Heart left ventricle (tissue), 16 donors: ENCODE measurements around the gene CD36. TPM values are rescaled to one million over a fixed set of nuclear protein-coding genes. Genes with fewer than 3 reads are reported as not detected.

ENCODE experiments used
- ATAC-seq, 4 donors: fragments of 200-7000 bp; cut with Tn5 transposase; one replicate each; pipeline ENCODE4 v1.9.1; 2020 to 2022; ENCODE audit warnings: moderate library complexity in 4 of 4, mild to moderate bottlenecking in 3 of 4, moderate number of reproducible peaks in 1 of 4
- DNase-seq, 5 donors: peaks; one replicate each; pipeline ENCODE4 v3.0.0-alpha.2; 2020
- H3K27ac ChIP-seq, 12 donors: fragments of 200-600 bp; sonication (generic) in 4 of 12; one replicate each; pipeline versions ENCODE4 v1.5.0 to v1.8.0; 2016 to 2022; ENCODE audit warnings: mild to moderate bottlenecking in 2 of 12
- H3K27me3 ChIP-seq, 9 donors: fragments of 200-600 bp; sonication (generic) in 2 of 9; one replicate each; pipeline versions ENCODE4 v1.5.1 to v1.8.0; 2016 to 2022; ENCODE audit warnings: mild to moderate bottlenecking in 3 of 9
- H3K36me3 ChIP-seq, 9 donors: fragments of 200-600 bp; sonication (generic) in 2 of 9; one replicate each; pipeline versions ENCODE4 v1.5.0 to v1.8.0; 2018 to 2022; ENCODE audit warnings: mild to moderate bottlenecking in 2 of 9
- H3K4me1 ChIP-seq, 12 donors: fragments of 200-600 bp; sonication (generic) in 4 of 12; one replicate each; pipeline versions ENCODE4 v1.5.0 to v1.8.0; 2016 to 2022; ENCODE audit warnings: mild to moderate bottlenecking in 3 of 12
- H3K4me3 ChIP-seq, 12 donors: fragments of 200-600 bp; sonication (generic) in 4 of 12; one replicate each; pipeline versions ENCODE4 v1.5.0 to v1.8.0; 2017 to 2022; ENCODE audit warnings: mild to moderate bottlenecking in 9 of 12, moderate library complexity in 4 of 12
- H3K9me3 ChIP-seq, 12 donors: fragments of 200-600 bp; sonication (generic) in 4 of 12; one replicate each; pipeline versions ENCODE4 v1.5.0 to v1.8.0; 2016 to 2022; ENCODE audit warnings: mild to moderate bottlenecking in 1 of 12
- CTCF ChIP-seq, 12 donors: fragments of 200-600 bp; sonication (generic) in 4 of 12; IDR thresholded peaks; one replicate each; pipeline versions ENCODE4 v1.5.0 to v1.8.0; 2018 to 2022; ENCODE audit warnings: antibody characterized with exemption in 12 of 12, mild to moderate bottlenecking in 5 of 12
- POLR2A ChIP-seq, 2 donors: fragments of 450-650 bp; IDR thresholded peaks; one replicate each; pipeline ENCODE4 v1.6.1; 2017; ENCODE audit warnings: antibody characterized with exemption in 2 of 2, mild to moderate bottlenecking in 2 of 2, moderate library complexity in 2 of 2
- WGBS, 4 donors: extraction: QIAGEN DNeasy Blood & Tissue Kit in 2 of 4; methylation state at CpG; one replicate each; pipeline versions ENCODE4 v1.1.5 to v1.1.7; 2013 to 2018; 5-methylcytosine and 5-hydroxymethylcytosine counted together
- intact Hi-C, 10 donors: fragments of 100-400 bp; cut with DNase I; formaldehyde crosslinking; loops; one replicate each; pipeline versions ENCODE4 v1.11.1 to v1.14.2; 2022
- polyA plus RNA-seq, 2 donors: library from polyadenylated mRNA; stranded (reverse); fragments of 200-250 nt; gene quantifications; one replicate each; pipeline ENCODE4 v1.2.3, GENCODE V29; 2013
- total RNA-seq, 9 donors: library from RNA; depleted of rRNA in 2 of 9; stranded (reverse); fragments of >200 nt in 2 of 9; fragmentation: NEBNext Ultra II Directional in 3 of 9; extraction: Animal tissue kit (Norgen Biotek cat#: 25700) in 3 of 9; gene quantifications; one replicate each; pipeline versions ENCODE4 v1.1.0 to v1.2.4, GENCODE V29; 2016 to 2023
- donor health status: ischemic (EF 13 %, LVEDD 7.1; RV severe dilation, severe dysfunction).
- donor health status: healthy with polysubstance abuse.
- donor health status: DM: no; HTN: yes; CAD: no.
- donor health status: DM: no; HTN: no; CAD: no.
- donor health status: ischemic (EF 25% LVEDD 6.9; RV normal size, moderate dysfunction).
- donor health status: ischemic (EF 25% LVEDD 5.7; RV mildly dilated, moderate dysfunction).
- donor health status: healthy.
- donor health status: DM: yes; HTN: yes; CAD: no.
- donor health status: ischemic (EF 35%, LVEDD 5.7; RV mildly dilated, moderate dysfunction).
- donor health status: nonischemic (EF 11% LVEDD 7.7; RV severe dilation, severe dysfunction).
- donor health status: DM: yes; HTN: yes; CAD: no.
- donor health status: PGD.
- donor health status: ischemic (EF 29% LVEDD 5.4; RV normal size, mild dysfunction).
- donor health status: nonischemic (EF 23%, LVEDD 6.1; RV moderate dilation, normal function).

CD36 gene
- total and polyA plus RNA-seq, 11 donors, result 289 to 1,960 (median 1,087) TPM

GRCh38 chr7:80637454-80637853 lies 988 bp upstream of the CD36 start:
- DNase-seq (peak in 1 of 5 donors; percentile 23), ATAC-seq (peak; percentile 64 to 74 (median 64))
- H3K36me3 ChIP-seq, result no peaks in the 10 kb centered on the region
- intact Hi-C loops, result loop anchor here in 5 of 10 donors (5.0 kb wide), 3 partner anchors 35 to 90 kb away; no protein-coding TSS in a partner anchor
- no peaks in the 10 kb centered on the region for H3K9me3 ChIP-seq
- H3K27me3 ChIP-seq, result no peaks in the 10 kb centered on the region
- peak overlapping the region; percentile 64 to 87 (median 84) for H3K27ac ChIP-seq
- TF ChIP-seq CTCF (IDR thresholded peaks at IDR 0.05), result no peak
- TF ChIP-seq POLR2A (IDR thresholded peaks at IDR 0.05), result no peak
- 11 to 19% (median 14%) methylated on average over 2 of the region's 2 CpGs for WGBS, 4 donors
- peak overlapping the region in 9 of 12 donors; percentile 48 to 67 (median 57) for H3K4me3 ChIP-seq
- peaks cover 0 to 71% (median 37%) of the 10 kb centered on the region in 12 donors for H3K4me1 ChIP-seq

- Histone ChIP-seq H3K36me3 (no peaks in the 10 kb centered on the region), H3K4me1 (peaks cover 0 to 70% (median 27%) of the 10 kb centered on the region in 12 donors), H3K4me3 (peak overlapping the region; percentile 28 to 67 (median 54)), H3K27ac (peak overlapping the region; percentile 64 to 87 (median 84)), H3K27me3 (no peaks in the 10 kb centered on the region), H3K9me3 (no peaks in the 10 kb centered on the region)
- no peak for TF ChIP-seq CTCF (IDR thresholded peaks at IDR 0.05)
- TF ChIP-seq POLR2A (IDR thresholded peaks at IDR 0.05), result no peak
- intact Hi-C loops, result loop anchor here in 6 of 10 donors (2.0 to 5.0 kb wide), 4 partner anchors 36 to 92 kb away; no protein-coding TSS in a partner anchor
- ATAC-seq, result no peak
- DNase-seq, result no peak
These were observed 569 bp downstream of the CD36 start for GRCh38 chr7:80639011-80639410.

GRCh38 chr7:80640846-80641245 lies 2.4 kb downstream of the CD36 start:
- peak overlapping the region; percentile 28 to 67 (median 54) for H3K4me3 ChIP-seq
- intact Hi-C loops, result loop anchor here in 4 of 10 donors (5.0 to 10.0 kb wide), 5 partner anchors 46 to 166 kb away; no protein-coding TSS in a partner anchor
- DNase-seq, result no peak

GRCh38 chr7:80641548-80641947 lies 3.1 kb downstream of the CD36 start:
- Histone ChIP-seq H3K9me3 (no peaks in the 10 kb centered on the region), H3K27ac (peak overlapping the region; percentile 64 to 87 (median 84)), H3K4me3 (peak overlapping the region; percentile 28 to 67 (median 54)), H3K27me3 (no peaks in the 10 kb centered on the region), H3K4me1 (peaks cover 0 to 61% (median 23%) of the 10 kb centered on the region in 12 donors), H3K36me3 (peaks cover 0 to 8% (median 0%) of the 10 kb centered on the region in 9 donors)
- DNase-seq, result no peak
- peak; percentile 23 to 64 (median 46) for ATAC-seq
- intact Hi-C loops, result loop anchor here in 4 of 10 donors (5.0 to 10.0 kb wide), 5 partner anchors 47 to 167 kb away; no protein-coding TSS in a partner anchor
- TF ChIP-seq CTCF (IDR thresholded peaks at IDR 0.05) (no peak), POLR2A (IDR thresholded peaks at IDR 0.05) (peak in 1 of 2 donors; percentile 43)

More at GRCh38 chr7:80640846-80641245, 2.4 kb downstream of the CD36 start:
- no peak for ATAC-seq
- Histone ChIP-seq H3K4me1 (peaks cover 0 to 63% (median 25%) of the 10 kb centered on the region in 12 donors), H3K9me3 (no peaks in the 10 kb centered on the region), H3K27ac (peak overlapping the region; percentile 64 to 87 (median 84)), H3K27me3 (no peaks in the 10 kb centered on the region), H3K36me3 (peaks cover 0 to 5% (median 0%) of the 10 kb centered on the region in 9 donors)
- 23 to 34% (median 25%) methylated on average over 1 of the region's 1 CpG for WGBS, 4 donors
- TF ChIP-seq CTCF (IDR thresholded peaks at IDR 0.05) (no peak), POLR2A (IDR thresholded peaks at IDR 0.05) (no peak)
